Measurements from ENCODE around the gene IPCEF1. TPM values are rescaled to one million over a fixed set of nuclear protein-coding genes. Genes with fewer than 3 reads are reported as not detected.
A peak's percentile ranks its signal among the peaks of the same experiment; 100 is the strongest.

The IPCEF1 gene
- total and polyA plus RNA-seq, 5 donors from 2014 or later = 82.4 to 160 (median 85.9) TPM

DNA sequence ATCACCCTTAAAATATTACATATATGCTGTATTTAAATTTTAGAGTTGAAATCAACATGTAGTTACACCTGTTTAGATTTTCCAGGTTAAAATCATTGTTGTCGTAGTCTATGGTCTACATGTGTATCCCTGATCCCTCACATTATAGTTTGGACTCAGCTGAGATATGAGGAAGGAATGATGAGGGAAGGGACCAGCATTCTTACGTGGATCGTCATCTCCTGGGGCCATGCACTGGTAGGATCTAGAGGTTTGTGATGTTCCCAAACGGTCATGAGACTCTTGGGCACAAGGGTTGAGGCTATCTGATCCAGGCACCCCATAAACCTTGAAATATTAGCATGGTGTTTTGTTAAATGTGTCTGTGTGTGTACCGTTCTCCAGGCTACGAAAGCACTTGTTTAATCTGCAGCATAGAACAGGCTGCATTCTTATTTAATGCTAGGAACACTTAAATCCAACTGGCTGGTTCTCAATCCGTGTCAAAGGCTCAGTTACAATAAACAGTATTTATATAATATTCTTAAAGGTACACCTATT is 55.4 kb downstream of the IPCEF1 start:
- Histone ChIP-seq H3K36me3 (ENCODE audit: control insufficient read depth, insufficient read depth, low read length) (no peaks in the 10 kb centered on the region), H3K4me1 (ENCODE audit: control insufficient read depth, insufficient read depth, low read length, poor library complexity, severe bottlenecking) (peaks cover 16% of the 10 kb centered on the region), H3K9me3 (ENCODE audit: control insufficient read depth in 2 of 2, low read length in 2 of 2) (no peaks in the 10 kb centered on the region), H3K27me3 (ENCODE audit: control insufficient read depth, insufficient read depth, low read length) (no peaks in the 10 kb centered on the region), H3K4me3 (ENCODE audit: low read depth, low read length) (no peak overlapping the region), H3K27ac (ENCODE audit: insufficient read depth, low read length, poor library complexity, severe bottlenecking) (no peak overlapping the region)
- H3K27me3 Mint-ChIP-seq = no peaks in the 10 kb centered on the region
- DNase-seq (no peak), ATAC-seq (ENCODE audit: low read depth in 2 of 2) (no peak)
- no peak overlapping the region for H3K4me3 Mint-ChIP-seq
- peaks cover 16 to 41% (median 26%) of the 10 kb centered on the region in 4 donors for H3K4me1 Mint-ChIP-seq
- peak overlapping the region in 1 of 3 donors; percentile 71 for H3K27ac Mint-ChIP-seq
- no peaks in the 10 kb centered on the region for H3K36me3 Mint-ChIP-seq
- H3K9me3 Mint-ChIP-seq = peaks cover 0 to 3% (median 0%) of the 10 kb centered on the region in 7 donors

DNA sequence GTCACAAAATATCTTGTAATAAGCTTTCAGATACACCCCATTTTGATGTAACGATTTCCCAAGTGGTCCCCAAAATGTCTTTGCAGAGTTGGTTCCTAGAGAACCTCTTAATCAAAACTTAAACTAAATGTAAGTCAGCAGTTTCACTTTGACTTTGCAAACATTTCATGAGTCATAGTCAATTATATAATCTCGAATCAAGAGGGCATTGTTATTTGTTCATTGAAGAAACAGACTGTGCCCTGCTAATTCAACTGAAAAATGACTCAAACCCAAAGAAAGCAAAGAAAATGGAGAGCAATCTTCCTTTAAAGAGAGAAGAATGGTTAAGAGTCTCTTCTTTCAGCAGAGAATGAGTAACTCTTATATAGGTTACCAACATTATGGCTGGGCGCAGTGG is 58.3 kb downstream of the IPCEF1 start:
- H3K27me3 ChIP-seq (ENCODE audit: control insufficient read depth, insufficient read depth, low read length) = no peaks in the 10 kb centered on the region
- Mint-ChIP-seq H3K4me1 (peaks cover 16 to 45% (median 25%) of the 10 kb centered on the region in 4 donors), H3K36me3 (no peaks in the 10 kb centered on the region), H3K27me3 (no peaks in the 10 kb centered on the region), H3K4me3 (peak overlapping the region in 1 of 4 donors; percentile 1), H3K27ac (peak overlapping the region; percentile 2 to 87 (median 64)), H3K9me3 (peaks cover 0 to 3% (median 0%) of the 10 kb centered on the region in 7 donors)
- peak overlapping the region; percentile 2 for H3K4me3 ChIP-seq (ENCODE audit: low read depth, low read length)
- H3K36me3 ChIP-seq (ENCODE audit: control insufficient read depth, insufficient read depth, low read length) = no peaks in the 10 kb centered on the region
- peak; percentile 54 to 63 for ATAC-seq (ENCODE audit: low read depth in 2 of 2)
- peak overlapping the region; percentile 19 for H3K27ac ChIP-seq (ENCODE audit: insufficient read depth, low read length, poor library complexity, severe bottlenecking)
- peak in 2 of 3 donors; percentile 30 to 76 for DNase-seq
- no peaks in the 10 kb centered on the region for H3K9me3 ChIP-seq (ENCODE audit: control insufficient read depth in 2 of 2, low read length in 2 of 2)
- H3K4me1 ChIP-seq (ENCODE audit: control insufficient read depth, insufficient read depth, low read length, poor library complexity, severe bottlenecking) = peaks cover 16% of the 10 kb centered on the region

DNA sequence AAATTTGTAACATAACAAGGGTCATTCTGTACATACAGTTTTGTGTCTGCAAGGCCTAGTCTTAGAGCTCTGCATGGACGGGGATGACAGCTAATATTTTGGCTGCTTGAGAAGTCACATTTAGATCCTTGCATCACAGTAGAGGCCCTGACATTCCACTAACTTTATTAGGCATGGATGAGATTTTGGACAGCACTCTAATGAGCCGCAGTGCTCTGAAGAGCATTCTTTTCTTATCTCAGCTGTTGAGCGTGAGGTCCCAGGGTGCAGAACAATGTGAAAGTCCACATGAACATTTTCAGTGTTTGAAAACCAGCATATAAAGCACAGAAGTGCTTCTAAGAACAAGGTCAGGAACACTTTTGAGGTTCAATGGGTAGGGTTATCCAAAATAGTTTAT is 58.9 kb downstream of the IPCEF1 start:
- Mint-ChIP-seq H3K9me3 (peaks cover 0 to 3% (median 0%) of the 10 kb centered on the region in 7 donors), H3K4me1 (peaks cover 16 to 45% (median 24%) of the 10 kb centered on the region in 4 donors), H3K27ac (peak overlapping the region in 1 of 3 donors; percentile 36), H3K27me3 (no peaks in the 10 kb centered on the region), H3K36me3 (no peaks in the 10 kb centered on the region), H3K4me3 (no peak overlapping the region)
- ATAC-seq (ENCODE audit: low read depth in 2 of 2) = no peak
- Histone ChIP-seq H3K27ac (ENCODE audit: insufficient read depth, low read length, poor library complexity, severe bottlenecking) (peak overlapping the region; percentile 19), H3K4me3 (ENCODE audit: low read depth, low read length) (peak overlapping the region; percentile 2), H3K36me3 (ENCODE audit: control insufficient read depth, insufficient read depth, low read length) (no peaks in the 10 kb centered on the region), H3K27me3 (ENCODE audit: control insufficient read depth, insufficient read depth, low read length) (no peaks in the 10 kb centered on the region), H3K9me3 (ENCODE audit: control insufficient read depth in 2 of 2, low read length in 2 of 2) (no peaks in the 10 kb centered on the region), H3K4me1 (ENCODE audit: control insufficient read depth, insufficient read depth, low read length, poor library complexity, severe bottlenecking) (peaks cover 16% of the 10 kb centered on the region)
- DNase-seq = no peak

DNA sequence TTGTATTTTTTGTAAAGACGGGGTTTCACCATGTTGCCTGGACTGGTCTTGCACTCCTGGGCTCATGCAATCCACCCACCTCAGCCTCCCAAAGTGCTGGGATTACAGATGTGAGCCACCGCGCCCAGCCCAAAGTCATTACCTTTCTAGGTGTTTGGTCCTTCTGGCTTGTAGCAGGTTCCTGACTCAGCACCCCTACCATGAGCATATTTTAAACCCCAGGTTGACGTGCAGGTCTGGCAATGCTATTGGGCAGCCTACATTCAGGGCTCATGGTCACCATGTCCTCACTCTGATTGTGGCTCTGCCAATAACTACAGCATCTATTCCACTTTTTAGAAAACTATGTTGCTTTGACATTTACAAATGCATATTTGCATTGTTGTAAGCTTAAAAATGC is 59.4 kb downstream of the IPCEF1 start:
- Mint-ChIP-seq H3K4me1 (peaks cover 15 to 40% (median 21%) of the 10 kb centered on the region in 4 donors), H3K9me3 (peaks cover 0 to 3% (median 0%) of the 10 kb centered on the region in 7 donors), H3K4me3 (no peak overlapping the region), H3K36me3 (no peaks in the 10 kb centered on the region), H3K27me3 (no peaks in the 10 kb centered on the region), H3K27ac (peak overlapping the region in 1 of 3 donors; percentile 36)
- no peak overlapping the region for H3K4me3 ChIP-seq (ENCODE audit: low read depth, low read length)
- H3K36me3 ChIP-seq (ENCODE audit: control insufficient read depth, insufficient read depth, low read length) = no peaks in the 10 kb centered on the region
- H3K4me1 ChIP-seq (ENCODE audit: control insufficient read depth, insufficient read depth, low read length, poor library complexity, severe bottlenecking) = peaks cover 13% of the 10 kb centered on the region
- H3K27me3 ChIP-seq (ENCODE audit: control insufficient read depth, insufficient read depth, low read length) = no peaks in the 10 kb centered on the region
- no peak overlapping the region for H3K27ac ChIP-seq (ENCODE audit: insufficient read depth, low read length, poor library complexity, severe bottlenecking)
- H3K9me3 ChIP-seq (ENCODE audit: control insufficient read depth in 2 of 2, low read length in 2 of 2) = no peaks in the 10 kb centered on the region
- ATAC-seq (ENCODE audit: low read depth in 2 of 2) (no peak), DNase-seq (no peak)

DNA sequence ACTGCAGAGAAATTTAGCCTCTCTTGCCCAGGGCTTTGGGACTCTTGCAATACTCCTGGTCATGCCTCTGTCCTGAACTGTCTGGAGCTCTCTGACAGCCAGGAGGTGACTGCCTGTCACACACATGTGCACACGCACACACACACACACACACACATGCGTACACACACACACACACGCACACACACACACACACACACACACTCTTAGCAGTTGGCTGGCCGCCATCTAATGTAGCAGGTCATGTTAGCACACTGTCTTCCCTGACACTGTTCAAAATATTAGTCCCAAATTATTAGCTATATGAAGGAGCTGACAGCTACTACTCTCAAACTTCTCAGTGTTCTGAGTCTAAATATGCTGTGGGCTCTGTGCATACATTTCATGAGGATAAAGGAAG is 60.9 kb downstream of the IPCEF1 start:
- Histone ChIP-seq H3K4me3 (ENCODE audit: low read depth, low read length) (no peak overlapping the region), H3K4me1 (ENCODE audit: control insufficient read depth, insufficient read depth, low read length, poor library complexity, severe bottlenecking) (peaks cover 6% of the 10 kb centered on the region), H3K27ac (ENCODE audit: insufficient read depth, low read length, poor library complexity, severe bottlenecking) (no peak overlapping the region), H3K9me3 (ENCODE audit: control insufficient read depth in 2 of 2, low read length in 2 of 2) (no peaks in the 10 kb centered on the region), H3K36me3 (ENCODE audit: control insufficient read depth, insufficient read depth, low read length) (no peaks in the 10 kb centered on the region), H3K27me3 (ENCODE audit: control insufficient read depth, insufficient read depth, low read length) (no peaks in the 10 kb centered on the region)
- Mint-ChIP-seq H3K27me3 (no peaks in the 10 kb centered on the region), H3K27ac (no peak overlapping the region), H3K4me3 (no peak overlapping the region), H3K36me3 (no peaks in the 10 kb centered on the region), H3K9me3 (peaks cover 0 to 3% (median 0%) of the 10 kb centered on the region in 7 donors), H3K4me1 (peaks cover 9 to 30% (median 13%) of the 10 kb centered on the region in 4 donors)
- no peak for DNase-seq
- no peak for ATAC-seq (ENCODE audit: low read depth in 2 of 2)

DNA sequence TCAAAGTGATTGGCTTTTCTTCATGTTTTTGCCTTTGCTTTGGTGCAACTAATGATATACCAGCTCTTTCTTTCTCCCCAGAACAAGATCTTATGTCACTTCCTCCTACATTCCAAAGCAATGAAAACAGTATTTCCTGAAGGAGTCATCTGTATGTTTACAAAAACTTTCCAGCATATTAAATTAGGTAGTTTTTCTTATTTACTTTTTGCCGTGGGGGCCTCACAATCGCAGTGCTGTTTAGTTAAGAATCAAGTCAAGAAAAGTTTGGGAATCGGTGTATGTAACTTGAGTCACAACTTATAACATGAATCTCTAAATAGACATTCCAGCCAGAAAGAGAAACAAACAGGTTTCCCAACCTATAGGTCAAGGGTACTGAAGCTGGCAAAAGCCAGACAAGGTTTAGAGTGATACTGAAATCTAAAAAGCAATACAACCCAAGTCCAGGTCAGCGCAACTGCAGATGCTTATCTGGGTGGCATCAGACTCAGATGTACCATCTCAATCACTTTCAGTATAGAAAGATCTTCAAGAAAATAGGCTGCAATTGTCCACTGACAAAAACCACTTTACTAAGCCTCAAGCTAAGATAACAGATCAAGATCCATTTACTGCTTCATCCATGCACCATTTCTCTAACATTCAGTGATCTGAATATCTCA is 63.6 kb downstream of the IPCEF1 start:
- H3K4me1 ChIP-seq (ENCODE audit: control insufficient read depth, insufficient read depth, low read length, poor library complexity, severe bottlenecking) = peaks cover 4% of the 10 kb centered on the region
- no peak overlapping the region for H3K4me3 ChIP-seq (ENCODE audit: low read depth, low read length)
- no peak for ATAC-seq (ENCODE audit: low read depth in 2 of 2)
- H3K27ac Mint-ChIP-seq = peak overlapping the region in 1 of 3 donors; percentile 20
- peaks cover 5 to 16% (median 6%) of the 10 kb centered on the region in 4 donors for H3K4me1 Mint-ChIP-seq
- no peaks in the 10 kb centered on the region for H3K27me3 ChIP-seq (ENCODE audit: control insufficient read depth, insufficient read depth, low read length)
- H3K9me3 ChIP-seq (ENCODE audit: control insufficient read depth in 2 of 2, low read length in 2 of 2) = no peaks in the 10 kb centered on the region
- no peak overlapping the region for H3K27ac ChIP-seq (ENCODE audit: insufficient read depth, low read length, poor library complexity, severe bottlenecking)
- H3K27me3 Mint-ChIP-seq = no peaks in the 10 kb centered on the region
- H3K36me3 Mint-ChIP-seq = no peaks in the 10 kb centered on the region
- no peak overlapping the region for H3K4me3 Mint-ChIP-seq
- DNase-seq = no peak
- H3K9me3 Mint-ChIP-seq = peaks cover 0 to 2% (median 0%) of the 10 kb centered on the region in 7 donors
- no peaks in the 10 kb centered on the region for H3K36me3 ChIP-seq (ENCODE audit: control insufficient read depth, insufficient read depth, low read length)

DNA sequence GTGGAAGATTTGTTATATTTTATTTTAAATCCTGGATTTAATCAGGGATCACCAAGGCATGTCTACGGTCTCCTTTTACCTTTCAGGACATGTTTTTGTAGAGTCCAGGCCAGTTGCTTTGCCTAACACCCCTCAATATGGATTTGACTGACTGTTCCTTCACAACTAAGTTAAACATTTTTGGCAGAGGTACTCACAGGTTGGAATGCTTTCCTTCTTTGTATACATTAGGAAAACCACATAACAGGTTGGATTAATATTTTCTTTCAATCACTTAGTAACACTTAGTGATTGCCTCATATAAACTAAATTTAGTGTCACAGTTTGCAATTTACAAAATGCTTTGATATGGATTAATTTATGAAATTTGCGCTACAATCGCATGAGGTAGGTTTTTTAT is 64.5 kb downstream of the IPCEF1 start:
- Histone ChIP-seq H3K27me3 (ENCODE audit: control insufficient read depth, insufficient read depth, low read length) (no peaks in the 10 kb centered on the region), H3K36me3 (ENCODE audit: control insufficient read depth, insufficient read depth, low read length) (no peaks in the 10 kb centered on the region), H3K4me3 (ENCODE audit: low read depth, low read length) (no peak overlapping the region), H3K27ac (ENCODE audit: insufficient read depth, low read length, poor library complexity, severe bottlenecking) (no peak overlapping the region), H3K9me3 (ENCODE audit: control insufficient read depth in 2 of 2, low read length in 2 of 2) (no peaks in the 10 kb centered on the region), H3K4me1 (ENCODE audit: control insufficient read depth, insufficient read depth, low read length, poor library complexity, severe bottlenecking) (no peaks in the 10 kb centered on the region)
- Mint-ChIP-seq H3K27ac (no peak overlapping the region), H3K9me3 (peaks cover 0 to 2% (median 0%) of the 10 kb centered on the region in 7 donors), H3K4me1 (peaks cover 0 to 7% (median 0%) of the 10 kb centered on the region in 4 donors), H3K4me3 (no peak overlapping the region), H3K27me3 (no peaks in the 10 kb centered on the region), H3K36me3 (no peaks in the 10 kb centered on the region)
- DNase-seq (no peak), ATAC-seq (ENCODE audit: low read depth in 2 of 2) (no peak)

Data from CD4-positive, CD25-positive, alpha-beta regulatory T cell (primary cell).